Measurements from ENCODE around the gene CCT7. TPM values are rescaled to one million over a fixed set of nuclear protein-coding genes. Genes with fewer than 3 reads are reported as not detected.

The CCT7 gene
- total RNA-seq, 3 donors from 2014 or later (not counting 1 experiment from before 2014, with no cell fraction given) = 82.3 to 114 (median 112) TPM

GRCh38 chr2:73253901-73254300 lies 19.8 kb downstream of the CCT7 start:
- no peaks in the 10 kb centered on the region for H3K27me3 Mint-ChIP-seq (ENCODE audit: low read depth in 2 of 2)
- peaks cover 18% of the 10 kb centered on the region for H3K36me3 Mint-ChIP-seq
- Histone ChIP-seq H3K27me3 (ENCODE audit: control insufficient read depth, insufficient read depth, low read length) (no peaks in the 10 kb centered on the region), H3K36me3 (ENCODE audit: control insufficient read depth, insufficient read depth, low read length) (peaks cover 53% of the 10 kb centered on the region), H3K27ac (ENCODE audit: low read length) (no peak overlapping the region), H3K4me1 (ENCODE audit: control insufficient read depth, insufficient read depth, low read length) (no peaks in the 10 kb centered on the region), H3K9me3 (ENCODE audit: control insufficient read depth, insufficient read depth, low read length) (no peaks in the 10 kb centered on the region), H3K4me3 (ENCODE audit: low read length) (no peak overlapping the region)
- H3K9me3 Mint-ChIP-seq = no peaks in the 10 kb centered on the region
- H3K27ac Mint-ChIP-seq = no peak overlapping the region
- WGBS (ENCODE audit: insufficient coverage) = 97% methylated on average over 3 of the region's 3 CpGs
- H3K4me3 Mint-ChIP-seq = no peak overlapping the region
- intact Hi-C loops (cut with micrococcal nuclease) = no loop called here
- ATAC-seq (no peak), DNase-seq (no peak)
- no peak for TF ChIP-seq CTCF (IDR thresholded peaks at IDR 0.05)
- H3K4me1 Mint-ChIP-seq = peaks cover 0 to 13% of the 10 kb centered on the region in 2 donors

- Mint-ChIP-seq H3K4me3 (no peak overlapping the region), H3K36me3 (peaks cover 14% of the 10 kb centered on the region), H3K27me3 (ENCODE audit: low read depth in 2 of 2) (no peaks in the 10 kb centered on the region), H3K27ac (no peak overlapping the region), H3K9me3 (no peaks in the 10 kb centered on the region), H3K4me1 (peaks cover 0 to 11% of the 10 kb centered on the region in 2 donors)
- TF ChIP-seq CTCF (IDR thresholded peaks at IDR 0.05) = no peak
- ATAC-seq (no peak), DNase-seq (no peak)
- Histone ChIP-seq H3K9me3 (ENCODE audit: control insufficient read depth, insufficient read depth, low read length) (no peaks in the 10 kb centered on the region), H3K27ac (ENCODE audit: low read length) (no peak overlapping the region), H3K36me3 (ENCODE audit: control insufficient read depth, insufficient read depth, low read length) (peaks cover 47% of the 10 kb centered on the region), H3K4me1 (ENCODE audit: control insufficient read depth, insufficient read depth, low read length) (no peaks in the 10 kb centered on the region), H3K4me3 (ENCODE audit: low read length) (no peak overlapping the region), H3K27me3 (ENCODE audit: control insufficient read depth, insufficient read depth, low read length) (no peaks in the 10 kb centered on the region)
- intact Hi-C loops (cut with micrococcal nuclease) = no loop called here
- 92% methylated on average over 6 of the region's 7 CpGs for WGBS (ENCODE audit: insufficient coverage)
Observed at GRCh38 chr2:73254343-73255006, 20.4 kb downstream of the CCT7 start.

GRCh38 chr2:73255007-73255644 lies 21.0 kb downstream of the CCT7 start:
- Histone ChIP-seq H3K27me3 (ENCODE audit: control insufficient read depth, insufficient read depth, low read length) (no peaks in the 10 kb centered on the region), H3K27ac (ENCODE audit: low read length) (no peak overlapping the region), H3K4me3 (ENCODE audit: low read length) (no peak overlapping the region), H3K9me3 (ENCODE audit: control insufficient read depth, insufficient read depth, low read length) (no peaks in the 10 kb centered on the region), H3K4me1 (ENCODE audit: control insufficient read depth, insufficient read depth, low read length) (no peaks in the 10 kb centered on the region), H3K36me3 (ENCODE audit: control insufficient read depth, insufficient read depth, low read length) (peaks cover 43% of the 10 kb centered on the region)
- no peak for DNase-seq
- Mint-ChIP-seq H3K4me1 (peaks cover 0 to 5% of the 10 kb centered on the region in 2 donors), H3K27me3 (ENCODE audit: low read depth in 2 of 2) (no peaks in the 10 kb centered on the region), H3K9me3 (no peaks in the 10 kb centered on the region), H3K36me3 (peaks cover 8% of the 10 kb centered on the region), H3K4me3 (no peak overlapping the region), H3K27ac (no peak overlapping the region)
- WGBS (ENCODE audit: insufficient coverage) = 81% methylated on average over 4 of the region's 4 CpGs
- no peak for TF ChIP-seq CTCF (IDR thresholded peaks at IDR 0.05)
- intact Hi-C loops (cut with micrococcal nuclease) = no loop called here
- no peak for ATAC-seq

Data from natural killer cell (primary cell).